B cell (primary cell): ENCODE results near the gene TK2. TPM values are rescaled to one million over a fixed set of nuclear protein-coding genes. Genes with fewer than 3 reads are reported as not detected.

Source experiments
- ATAC-seq: fragments of 200-7000 bp; cut with Tn5 transposase; one replicate; pipeline ENCODE4 v1.10.0; 2021; ENCODE audit warnings: low read depth, mild to moderate bottlenecking, moderate number of reproducible peaks, moderate library complexity
- CTCF ChIA-PET: fragments of 350-600 bp; sonication (Branson Sonifier 250); formaldehyde crosslinking; loops from one replicate; lab custom pipeline; 2021; ENCODE audit warnings: antibody characterized with exemption, inconsistent platforms; lab: Charles Lee
- POLR2A ChIA-PET: fragments of 350-600 bp; sonication (Branson Sonifier 250); formaldehyde crosslinking; loops from one replicate; lab custom pipeline; 2021; ENCODE audit warnings: antibody characterized with exemption; lab: Charles Lee
- DNase-seq: peaks from one replicate; pipeline ENCODE4 v3.0.0; 2013
- H2AFZ ChIP-seq: 2 replicates; pipeline ENCODE4 v1.6.1; 2012; ENCODE audit warnings: mild to moderate bottlenecking, low read depth, low read length; ENCODE audit not compliant: insufficient read depth, poor library complexity, severe bottlenecking
- H3K27ac ChIP-seq, 2 donors: 1 replicate in 1 of 2; 2 replicates in 1 of 2; pipeline ENCODE4 v1.5.1; 2012 to 2013; ENCODE audit warnings: low read length in 2 of 2, mild to moderate bottlenecking in 2 of 2, moderate library complexity in 1 of 2
- H3K27me3 ChIP-seq, 4 experiments: fragments of 200-600 bp in 1 of 4; sonication (generic) in 1 of 4; replicated peaks in 1 of 4; 1 replicate in 2 of 4; 2 replicates in 2 of 4; pipeline versions ENCODE4 v1.6.1 to v1.7.0; 2013 to 2016; ENCODE audit warnings: low read length in 3 of 4, mild to moderate bottlenecking in 2 of 4, mixed read lengths in 1 of 4, moderate library complexity in 1 of 4; ENCODE audit not compliant: insufficient read depth in 4 of 4, control insufficient read depth in 3 of 4; ENCODE audit errors: control extremely low read depth in 1 of 4
- H3K36me3 ChIP-seq, 2 experiments: replicated peaks in 1 of 2; 1 replicate in 1 of 2; 2 replicates in 1 of 2; pipeline versions ENCODE4 v1.6.1 to v1.7.1; 2013; ENCODE audit warnings: low read length in 1 of 2; ENCODE audit not compliant: insufficient read depth in 2 of 2, control insufficient read depth in 1 of 2; ENCODE audit errors: control extremely low read depth in 1 of 2, extremely low read depth in 1 of 2
- H3K4me1 ChIP-seq, 2 donors: fragments of 200-600 bp in 1 of 2; sonication (generic) in 1 of 2; 1 replicate in 1 of 2; 2 replicates in 1 of 2; pipeline versions ENCODE4 v1.5.1 to v1.6.1; 2013 to 2017; ENCODE audit warnings: low read length in 2 of 2; ENCODE audit not compliant: control insufficient read depth in 2 of 2, insufficient read depth in 2 of 2
- H3K4me2 ChIP-seq: replicated peaks from 2 replicates; pipeline ENCODE3; 2012; ENCODE audit warnings: mild to moderate bottlenecking, low read depth, low read length; ENCODE audit not compliant: poor library complexity, severe bottlenecking
- H3K4me3 ChIP-seq, 5 experiments: fragments of 200-600 bp in 1 of 5; sonication (generic) in 1 of 5; 1 replicate in 3 of 5; 2 replicates in 2 of 5; pipeline versions ENCODE4 v1.5.1 to v1.7.0; 2011 to 2016; ENCODE audit warnings: low read length in 4 of 5, mild to moderate bottlenecking in 4 of 5, low read depth in 2 of 5, control low read depth in 1 of 5, moderate library complexity in 1 of 5; ENCODE audit not compliant: insufficient read depth in 1 of 5; ENCODE audit errors: control extremely low read depth in 1 of 5, extremely low read depth in 1 of 5
- H3K79me2 ChIP-seq: fragments of 200-600 bp; sonication (generic); one replicate; pipeline ENCODE4 v1.6.0; 2016; ENCODE audit warnings: low read length; ENCODE audit not compliant: control insufficient read depth, insufficient read depth
- H3K9ac ChIP-seq: fragments of 200-600 bp; sonication (generic); 2 replicates; pipeline ENCODE4 v1.6.1; 2017; ENCODE audit warnings: mild to moderate bottlenecking, low read length, moderate library complexity
- H3K9me3 ChIP-seq, 3 donors: one replicate each; pipeline versions ENCODE4 v1.6.1 to v1.7.1; 2013; ENCODE audit warnings: low read length in 2 of 3; ENCODE audit not compliant: control insufficient read depth in 2 of 3, insufficient read depth in 1 of 3; ENCODE audit errors: control extremely low read depth in 1 of 3
- H4K20me1 ChIP-seq: 2 replicates; pipeline ENCODE4 v1.6.0; 2012; ENCODE audit warnings: mild to moderate bottlenecking, low read length; ENCODE audit not compliant: insufficient read depth, control insufficient read depth, poor library complexity, severe bottlenecking
- H3K27ac Mint-ChIP-seq: one replicate; pipeline ENCODE4 v1.8.0; 2021; ENCODE audit warnings: mixed read lengths
- H3K27me3 Mint-ChIP-seq: one replicate; pipeline ENCODE4 v1.8.0; 2021; ENCODE audit warnings: mixed read lengths
- H3K4me1 Mint-ChIP-seq: one replicate; pipeline ENCODE4 v1.8.0; 2021; ENCODE audit warnings: mixed read lengths
- H3K4me3 Mint-ChIP-seq: one replicate; pipeline ENCODE4 v1.8.0; 2021; ENCODE audit warnings: mixed read lengths
- H3K9me3 Mint-ChIP-seq: one replicate; pipeline ENCODE4 v1.8.0; 2022; ENCODE audit warnings: mixed read lengths; ENCODE audit not compliant: insufficient read depth
- EZH2 ChIP-seq: IDR thresholded peaks from 2 replicates; pipeline ENCODE4 v1.6.1; 2012; ENCODE audit warnings: borderline replicate concordance, low read depth, mild to moderate bottlenecking, moderate library complexity, low read length; ENCODE audit not compliant: insufficient read depth, poor library complexity, severe bottlenecking
- WGBS: methylation state at CpG from one replicate; pipeline ENCODE4 v1.1.5; 2013; ENCODE audit warnings: missing lambda C conversion rate; ENCODE audit not compliant: insufficient coverage; 5-methylcytosine and 5-hydroxymethylcytosine counted together
- intact Hi-C: fragments of 100-400 bp; cut with micrococcal nuclease; formaldehyde crosslinking; loops from one replicate; pipeline ENCODE4 v1.10.0; 2022
- polyA plus RNA-seq: library from polyadenylated mRNA; depleted of rRNA; stranded (reverse); fragments of >200 nt; gene quantifications from 2 replicates; pipeline ENCODE4 v1.2.3, GENCODE V29; 2012
- total RNA-seq, 2 donors: library from RNA; stranded (reverse); fragments of 120-200 nt in 1 of 2; gene quantifications; 1 replicate in 1 of 2; 2 replicates in 1 of 2; pipeline versions ENCODE4 v1.2.3 to v1.2.4, GENCODE V29; 2013 to 2022
- TF ChIP-seq, protein P1 (sequence below): fragments of 200-600 bp; IDR thresholded peaks from one replicate; pipeline ENCODE4 v1.8.0; 2022; ENCODE audit warnings: antibody characterized with exemption, mild to moderate bottlenecking

Gene TK2
- total and polyA plus RNA-seq, 2 donors (not counting 1 experiment from before 2014, with no cell fraction given) = 2.9 to 9.7 TPM

DNA sequence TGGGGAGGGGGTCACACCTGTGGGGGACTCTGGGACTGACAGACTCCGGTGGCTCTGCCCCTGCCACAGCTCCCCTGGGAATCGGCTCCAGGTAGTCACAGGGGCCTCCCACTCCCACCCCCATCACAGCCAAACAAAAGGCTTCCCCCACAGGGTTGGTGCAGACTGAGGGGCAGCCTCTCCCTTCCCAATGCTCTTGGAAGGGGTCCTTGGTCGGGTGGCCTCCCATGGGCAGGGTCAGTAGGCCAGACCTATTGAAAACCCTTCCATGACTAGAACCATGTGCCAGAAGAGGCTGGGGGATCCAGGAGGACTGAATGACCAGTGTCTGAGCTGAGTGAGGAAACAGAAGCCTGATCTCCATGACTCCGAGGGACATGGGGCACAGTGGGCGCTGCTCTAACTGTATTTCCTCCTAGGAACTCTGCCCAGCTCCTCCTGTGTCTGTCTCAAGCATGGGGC lies 28.6 kb downstream of the TK2 start:
- H3K27ac ChIP-seq = no peak overlapping the region
- intact Hi-C loops = no loop called here
- H3K79me2 ChIP-seq = peaks cover 4% of the 10 kb centered on the region
- POLR2A ChIA-PET = interaction anchor here (0.8 to 3.7 kb wide), 4 partner anchors 15 to 31 kb away, joined by 3 to 22 read pairs (median 12); partner anchors contain the start of gene CKLF
- Mint-ChIP-seq H3K9me3 (no peaks in the 10 kb centered on the region), H3K27ac (peak overlapping the region; percentile 100), H3K4me3 (peak overlapping the region; percentile 81), H3K4me1 (peaks cover 93% of the 10 kb centered on the region), H3K27me3 (no peaks in the 10 kb centered on the region)
- peak overlapping the region; percentile 84 for H3K4me2 ChIP-seq
- no peak for DNase-seq
- CTCF ChIA-PET = interaction anchor here (0.6 to 6.5 kb wide), 7 partner anchors 9 to 115 kb away, joined by 3 to 46 read pairs (median 7); partner anchors contain the start of genes CKLF and TK2
- WGBS = 92% methylated on average over 2 of the region's 5 CpGs
- H3K36me3 ChIP-seq = no peaks in the 10 kb centered on the region
- peak overlapping the region; percentile 25 for H3K9ac ChIP-seq
- peaks cover under 1% of the 10 kb centered on the region for H4K20me1 ChIP-seq
- H2AFZ ChIP-seq = no peak overlapping the region
- no peak overlapping the region for H3K4me3 ChIP-seq
- no peak for ATAC-seq
- H3K27me3 ChIP-seq = no peaks in the 10 kb centered on the region
- no peak for TF ChIP-seq EZH2
- TF ChIP-seq, protein P1, sequence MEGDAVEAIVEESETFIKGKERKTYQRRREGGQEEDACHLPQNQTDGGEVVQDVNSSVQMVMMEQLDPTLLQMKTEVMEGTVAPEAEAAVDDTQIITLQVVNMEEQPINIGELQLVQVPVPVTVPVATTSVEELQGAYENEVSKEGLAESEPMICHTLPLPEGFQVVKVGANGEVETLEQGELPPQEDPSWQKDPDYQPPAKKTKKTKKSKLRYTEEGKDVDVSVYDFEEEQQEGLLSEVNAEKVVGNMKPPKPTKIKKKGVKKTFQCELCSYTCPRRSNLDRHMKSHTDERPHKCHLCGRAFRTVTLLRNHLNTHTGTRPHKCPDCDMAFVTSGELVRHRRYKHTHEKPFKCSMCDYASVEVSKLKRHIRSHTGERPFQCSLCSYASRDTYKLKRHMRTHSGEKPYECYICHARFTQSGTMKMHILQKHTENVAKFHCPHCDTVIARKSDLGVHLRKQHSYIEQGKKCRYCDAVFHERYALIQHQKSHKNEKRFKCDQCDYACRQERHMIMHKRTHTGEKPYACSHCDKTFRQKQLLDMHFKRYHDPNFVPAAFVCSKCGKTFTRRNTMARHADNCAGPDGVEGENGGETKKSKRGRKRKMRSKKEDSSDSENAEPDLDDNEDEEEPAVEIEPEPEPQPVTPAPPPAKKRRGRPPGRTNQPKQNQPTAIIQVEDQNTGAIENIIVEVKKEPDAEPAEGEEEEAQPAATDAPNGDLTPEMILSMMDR = no peak
- peaks cover 89 to 92% of the 10 kb centered on the region in 2 donors for H3K4me1 ChIP-seq
- H3K9me3 ChIP-seq = no peaks in the 10 kb centered on the region

DNA sequence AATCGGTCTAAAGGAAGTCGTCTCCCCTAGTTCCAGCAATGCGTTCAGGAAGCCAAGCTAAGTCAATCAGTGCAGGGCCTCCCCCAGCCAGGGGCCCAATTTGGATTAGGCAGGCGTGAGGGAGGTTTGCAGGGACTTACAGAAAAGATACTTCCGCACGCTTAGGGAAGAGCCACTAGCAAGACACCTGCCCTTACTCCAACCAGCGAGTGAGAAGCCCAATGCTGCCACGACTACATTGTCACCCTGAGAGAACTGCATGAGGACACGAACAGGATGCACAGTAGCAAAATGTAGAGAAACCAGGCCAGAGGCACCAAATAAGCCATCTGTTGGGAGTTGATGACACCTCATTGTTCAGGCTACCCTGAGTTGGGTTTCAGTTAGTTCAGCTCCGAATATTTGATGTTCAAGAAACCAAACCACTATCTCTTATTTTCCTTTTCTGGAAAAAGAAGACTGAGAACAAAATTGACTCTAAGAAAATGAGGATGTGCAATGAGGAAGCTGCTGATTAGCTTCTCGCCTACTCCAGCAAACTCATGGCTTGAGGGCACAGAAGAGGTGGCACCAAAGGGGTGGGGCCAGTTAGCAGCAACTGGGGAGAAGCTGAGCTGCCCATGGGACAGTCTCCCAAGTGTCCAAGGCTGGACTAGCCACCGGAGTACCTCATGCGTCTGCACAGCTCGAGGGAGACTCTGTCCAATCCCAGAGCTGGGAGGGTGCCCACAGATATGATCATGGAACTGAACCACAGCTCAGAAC lies 29.3 kb downstream of the TK2 start:
- H3K4me2 ChIP-seq = peak overlapping the region; percentile 84
- H3K27me3 Mint-ChIP-seq = no peaks in the 10 kb centered on the region
- DNase-seq (peak; percentile 57), ATAC-seq (no peak)
- peak overlapping the region; percentile 79 for H3K4me3 Mint-ChIP-seq
- TF ChIP-seq EZH2 = no peak
- TF ChIP-seq, protein P1 = no peak
- no peaks in the 10 kb centered on the region for H3K27me3 ChIP-seq
- ChIA-PET POLR2A (interaction anchor here (1.1 to 1.2 kb wide), 3 partner anchors 16 to 32 kb away, joined by 3 to 5 read pairs (median 4); partner anchors contain the start of gene CKLF), CTCF (interaction anchor here (1.4 to 6.5 kb wide), 7 partner anchors 9 to 114 kb away, joined by 3 to 46 read pairs (median 7); partner anchors contain the start of genes CKLF and TK2)
- peaks cover 7% of the 10 kb centered on the region for H4K20me1 ChIP-seq
- H3K4me1 ChIP-seq = peaks cover 90 to 92% of the 10 kb centered on the region in 2 donors
- no peaks in the 10 kb centered on the region for H3K9me3 Mint-ChIP-seq
- intact Hi-C loops = no loop called here
- no peaks in the 10 kb centered on the region for H3K36me3 ChIP-seq
- no peak overlapping the region for H2AFZ ChIP-seq
- peaks cover 93% of the 10 kb centered on the region for H3K4me1 Mint-ChIP-seq
- peak overlapping the region in 1 of 2 donors; percentile 2 for H3K27ac ChIP-seq
- no peaks in the 10 kb centered on the region for H3K9me3 ChIP-seq
- peaks cover 4% of the 10 kb centered on the region for H3K79me2 ChIP-seq
- 60% methylated on average over 10 of the region's 14 CpGs for WGBS
- H3K4me3 ChIP-seq = no peak overlapping the region
- H3K9ac ChIP-seq = no peak overlapping the region
- peak overlapping the region; percentile 77 for H3K27ac Mint-ChIP-seq
